OCI-LY7 (cell line): ENCODE results near the gene DVL2. TPM values are rescaled to one million over a fixed set of nuclear protein-coding genes. Genes with fewer than 3 reads are reported as not detected.

Experiments used
- BruUV-seq: library from RNA; stranded (reverse); fragments of 400-500 nt; replicated peaks from 2 replicates; lab custom pipeline; 2021; lab: Mats Ljungman, UMichigan
- CTCF ChIA-PET: fragments of 300-600 bp; sonication (Branson Sonifier 250); formaldehyde crosslinking; loops from one replicate; lab custom pipeline; 2022; ENCODE audit warnings: antibody characterized with exemption; ENCODE audit not compliant: unreplicated experiment; lab: Charles Lee
- POLR2A ChIA-PET: fragments of 300-600 bp; sonication (Branson Sonifier 250); formaldehyde crosslinking; loops from one replicate; lab custom pipeline; 2022; ENCODE audit warnings: antibody characterized with exemption; lab: Charles Lee
- DNase-seq: peaks from one replicate; pipeline ENCODE4 v3.0.0-alpha.2; 2015; ENCODE audit warnings: low spot score
- H2AFZ ChIP-seq: fragments of 200-600 bp; sonication (generic), shearing (Covaris generic); 2 replicates; pipeline ENCODE4 v1.6.1; 2014; ENCODE audit warnings: mild to moderate bottlenecking, antibody characterized with exemption, low read length, moderate library complexity
- H3K27ac ChIP-seq: fragments of 200-600 bp; sonication (generic); 2 replicates; pipeline ENCODE4 v1.5.1; 2014; ENCODE audit warnings: mixed run types, low read depth, mild to moderate bottlenecking, moderate library complexity, low read length, inconsistent platforms; ENCODE audit not compliant: poor library complexity, severe bottlenecking
- H3K36me3 ChIP-seq: fragments of 200-600 bp; sonication (generic); 2 replicates; pipeline ENCODE4 v1.6.1; 2014; ENCODE audit warnings: mild to moderate bottlenecking, antibody characterized with exemption, low read length, moderate library complexity, mixed read lengths; ENCODE audit not compliant: insufficient read depth
- H3K4me1 ChIP-seq: fragments of 200-600 bp; sonication (generic); 2 replicates; pipeline ENCODE4 v1.5.1; 2014; ENCODE audit warnings: mild to moderate bottlenecking, low read length; ENCODE audit not compliant: insufficient read depth, poor library complexity, severe bottlenecking
- H3K4me2 ChIP-seq: fragments of 200-600 bp; sonication (generic); 2 replicates; pipeline ENCODE4 v1.6.1; 2014; ENCODE audit warnings: mild to moderate bottlenecking, low read length
- H3K4me3 ChIP-seq: fragments of 200-600 bp; sonication (generic); 2 replicates; pipeline ENCODE4 v1.5.1; 2014; ENCODE audit warnings: mild to moderate bottlenecking, low read depth, low read length; ENCODE audit not compliant: poor library complexity, severe bottlenecking
- H3K79me2 ChIP-seq: fragments of 200-600 bp; sonication (generic); 2 replicates; pipeline ENCODE4 v1.6.1; 2016; ENCODE audit warnings: low read depth, mild to moderate bottlenecking, low read length, moderate library complexity, mixed read lengths; ENCODE audit not compliant: insufficient read depth
- H3K9me2 ChIP-seq: fragments of 200-600 bp; sonication (generic); 2 replicates; pipeline ENCODE4 v1.6.1; 2016; ENCODE audit warnings: mild to moderate bottlenecking, low read length, mixed read lengths; ENCODE audit not compliant: insufficient read depth
- H3K9me3 ChIP-seq: fragments of 200-600 bp; sonication (generic); 2 replicates; pipeline ENCODE4 v1.6.1; 2014; ENCODE audit warnings: mild to moderate bottlenecking, mixed run types, low read length, mixed read lengths
- H4K20me1 ChIP-seq: fragments of 200-600 bp; sonication (generic); 2 replicates; pipeline ENCODE4 v1.6.1; 2014; ENCODE audit warnings: mild to moderate bottlenecking, antibody characterized with exemption, low read length, moderate library complexity, mixed read lengths; ENCODE audit not compliant: insufficient read depth
- EZH2phosphoT487 ChIP-seq: fragments of 200-600 bp; sonication (generic); IDR thresholded peaks from 2 replicates; pipeline ENCODE4 v1.6.1; 2018; ENCODE audit warnings: low read depth, borderline replicate concordance, mild to moderate bottlenecking, mixed run types, antibody characterized with exemption, low read length, moderate library complexity, mixed read lengths
- intact Hi-C: fragments of 100-400 bp; cut with micrococcal nuclease; formaldehyde crosslinking; loops from one replicate; pipeline ENCODE4 v1.10.0; 2022; ENCODE audit not compliant: unreplicated experiment
- total RNA-seq, 2 experiments: library from RNA; depleted of rRNA in 1 of 2; stranded (reverse); fragments of >200 nt in 1 of 2; shearing (Covaris generic) in 1 of 2; gene quantifications; 2 replicates each; pipeline ENCODE4 v1.2.3, GENCODE V29; 2014 to 2022
- TF ChIP-seq, protein P1 (sequence below): fragments of 200-600 bp; sonication (generic); conservative IDR thresholded peaks from 2 replicates; pipeline ENCODE4 v1.5.1; 2014; ENCODE audit warnings: mild to moderate bottlenecking, antibody characterized with exemption, low read length, moderate library complexity, mixed read lengths

DVL2 gene
- total RNA-seq, 2 experiments from 2014 or later: 98.8 to 99.9 TPM

DNA sequence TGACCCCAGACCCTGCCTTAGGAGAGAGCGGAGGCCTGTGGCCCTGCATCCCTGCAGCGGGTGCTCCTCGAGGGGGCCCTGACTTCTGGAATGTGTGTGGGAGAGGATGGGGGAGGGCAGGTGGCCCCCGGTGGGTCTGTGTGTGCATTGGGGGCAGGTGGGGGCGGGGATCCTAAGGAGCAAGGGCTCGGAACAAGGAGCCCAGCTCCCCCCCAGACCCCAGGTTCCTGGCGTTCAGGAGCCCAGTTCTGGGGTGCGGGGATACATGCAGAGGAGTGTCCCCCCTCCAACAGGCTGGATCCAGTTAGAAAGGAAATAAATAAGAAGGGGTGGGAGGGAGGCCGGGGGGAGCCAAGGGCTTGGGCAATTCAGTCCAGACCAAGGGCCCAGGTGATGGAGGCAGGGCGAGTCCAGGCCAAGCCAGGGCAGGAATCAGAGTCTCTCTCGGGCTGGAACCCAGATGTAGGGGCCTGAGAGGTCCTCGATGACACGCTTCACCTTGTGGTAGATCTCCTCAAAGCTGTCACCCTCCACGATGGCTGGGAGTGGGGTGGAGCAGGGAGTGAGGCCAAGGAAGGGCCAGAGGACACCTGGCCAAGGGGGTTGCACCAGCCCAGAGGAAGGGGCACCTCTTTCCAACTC, 43.9 kb downstream of the DVL2 start:
- no peak overlapping the region for H2AFZ ChIP-seq
- intact Hi-C loops: no loop called here
- no peak overlapping the region for H3K4me2 ChIP-seq
- BruUV-seq: no TSS peak
- H3K36me3 ChIP-seq: peaks cover 10% of the 10 kb centered on the region; the same call in 1 of the 2 replicates
- no peaks in the 10 kb centered on the region for H3K4me1 ChIP-seq
- TF ChIP-seq, protein P1, sequence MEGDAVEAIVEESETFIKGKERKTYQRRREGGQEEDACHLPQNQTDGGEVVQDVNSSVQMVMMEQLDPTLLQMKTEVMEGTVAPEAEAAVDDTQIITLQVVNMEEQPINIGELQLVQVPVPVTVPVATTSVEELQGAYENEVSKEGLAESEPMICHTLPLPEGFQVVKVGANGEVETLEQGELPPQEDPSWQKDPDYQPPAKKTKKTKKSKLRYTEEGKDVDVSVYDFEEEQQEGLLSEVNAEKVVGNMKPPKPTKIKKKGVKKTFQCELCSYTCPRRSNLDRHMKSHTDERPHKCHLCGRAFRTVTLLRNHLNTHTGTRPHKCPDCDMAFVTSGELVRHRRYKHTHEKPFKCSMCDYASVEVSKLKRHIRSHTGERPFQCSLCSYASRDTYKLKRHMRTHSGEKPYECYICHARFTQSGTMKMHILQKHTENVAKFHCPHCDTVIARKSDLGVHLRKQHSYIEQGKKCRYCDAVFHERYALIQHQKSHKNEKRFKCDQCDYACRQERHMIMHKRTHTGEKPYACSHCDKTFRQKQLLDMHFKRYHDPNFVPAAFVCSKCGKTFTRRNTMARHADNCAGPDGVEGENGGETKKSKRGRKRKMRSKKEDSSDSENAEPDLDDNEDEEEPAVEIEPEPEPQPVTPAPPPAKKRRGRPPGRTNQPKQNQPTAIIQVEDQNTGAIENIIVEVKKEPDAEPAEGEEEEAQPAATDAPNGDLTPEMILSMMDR: no peak
- no peak for TF ChIP-seq EZH2phosphoT487
- no peaks in the 10 kb centered on the region for H4K20me1 ChIP-seq
- POLR2A ChIA-PET: no interaction called here
- no peak overlapping the region for H3K4me3 ChIP-seq
- no peak for DNase-seq
- no peaks in the 10 kb centered on the region for H3K9me3 ChIP-seq
- CTCF ChIA-PET: no interaction called here
- H3K9me2 ChIP-seq: no peaks in the 10 kb centered on the region
- no peaks in the 10 kb centered on the region for H3K79me2 ChIP-seq
- H3K27ac ChIP-seq: no peak overlapping the region

DNA sequence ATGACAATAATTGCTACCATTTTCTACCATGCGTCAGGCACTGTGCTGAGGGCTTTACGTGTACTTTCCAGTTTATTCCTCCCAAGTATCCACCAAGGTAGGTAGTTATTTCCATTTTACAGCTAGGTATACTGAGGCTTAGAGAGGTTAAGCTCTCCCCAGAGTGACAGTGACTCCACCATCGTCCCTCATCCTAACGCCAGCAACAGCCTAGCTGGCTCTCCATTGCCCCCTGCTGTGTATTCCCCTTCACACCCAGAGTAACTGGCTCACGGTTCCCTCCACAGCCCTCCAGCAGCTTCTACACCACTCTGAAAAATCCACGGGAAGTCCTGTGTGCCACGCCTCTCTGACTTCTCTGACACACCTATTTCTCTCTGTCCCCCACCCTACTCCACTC, 48.1 kb downstream of the DVL2 start:
- Histone ChIP-seq H3K4me3 (no peak overlapping the region), H4K20me1 (no peaks in the 10 kb centered on the region), H3K9me3 (no peaks in the 10 kb centered on the region), H3K9me2 (no peaks in the 10 kb centered on the region), H3K36me3 (peaks cover 3% of the 10 kb centered on the region; the same call in 1 of the 2 replicates), H2AFZ (no peak overlapping the region), H3K4me2 (no peak overlapping the region), H3K79me2 (no peaks in the 10 kb centered on the region), H3K4me1 (no peaks in the 10 kb centered on the region), H3K27ac (no peak overlapping the region)
- TF ChIP-seq, protein P1: peak; percentile 60
- TF ChIP-seq EZH2phosphoT487: no peak
- intact Hi-C loops: no loop called here
- POLR2A ChIA-PET: no interaction called here
- DNase-seq: peak; percentile 26
- CTCF ChIA-PET: no interaction called here
- no TSS peak for BruUV-seq

DNA sequence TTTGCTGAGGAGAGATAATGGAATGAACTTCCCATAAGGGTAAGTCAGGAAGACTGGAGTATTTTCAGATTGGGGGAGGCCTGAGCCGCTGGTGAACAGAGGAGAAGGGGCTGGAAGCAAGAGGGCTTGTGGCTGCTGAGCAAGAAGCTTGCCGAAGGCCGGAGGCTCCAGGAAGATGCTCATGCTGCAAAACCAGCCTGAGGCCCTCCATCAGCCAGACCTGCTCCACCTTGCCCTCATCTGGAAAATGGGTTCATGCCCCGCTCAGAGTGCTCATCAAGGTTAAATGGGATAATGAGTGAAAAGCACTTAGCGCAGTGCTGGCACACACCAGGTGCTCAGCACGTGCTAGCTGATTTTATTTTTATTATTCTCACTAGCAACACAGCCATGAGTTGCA, 49.7 kb downstream of the DVL2 start:
- Histone ChIP-seq H4K20me1 (no peaks in the 10 kb centered on the region), H3K4me2 (no peak overlapping the region), H3K9me2 (no peaks in the 10 kb centered on the region), H2AFZ (no peak overlapping the region), H3K4me3 (no peak overlapping the region), H3K27ac (no peak overlapping the region), H3K4me1 (no peaks in the 10 kb centered on the region), H3K36me3 (no peaks in the 10 kb centered on the region), H3K79me2 (no peaks in the 10 kb centered on the region), H3K9me3 (no peaks in the 10 kb centered on the region)
- ChIA-PET CTCF (no interaction called here), POLR2A (no interaction called here)
- no TSS peak for BruUV-seq
- intact Hi-C loops: no loop called here
- no peak for DNase-seq
- no peak for TF ChIP-seq EZH2phosphoT487
- TF ChIP-seq, protein P1: no peak
